Tibial nerve (tissue), 4 donors: ENCODE data around the gene NBEAL2.

Source experiments
- CTCF ChIP-seq, 5 experiments: fragments of 200-600 bp in 3 of 5; fragments of 450-650 bp in 2 of 5; sonication (generic) in 3 of 5; IDR thresholded peaks; one replicate each; pipeline ENCODE4 v1.5.1; 2016 to 2019; ENCODE audit warnings: antibody characterized with exemption in 5 of 5, mild to moderate bottlenecking in 3 of 5, moderate library complexity in 2 of 5
- EP300 ChIP-seq, 2 donors: sonication (generic); formaldehyde crosslinking; IDR thresholded peaks; one replicate each; pipeline ENCODE4 v1.6.1; 2017; ENCODE audit warnings: antibody characterized with exemption in 2 of 2, mild to moderate bottlenecking in 1 of 2
- POLR2A ChIP-seq, 2 donors: fragments of 450-650 bp; IDR thresholded peaks; one replicate each; pipeline ENCODE4 v1.6.1; 2017; ENCODE audit warnings: antibody characterized with exemption in 2 of 2, mild to moderate bottlenecking in 2 of 2, moderate library complexity in 2 of 2

GRCh38 chr3:47012342-47013230 lies 33.1 kb downstream of the NBEAL2 start:
- no peak for TF ChIP-seq EP300 (IDR thresholded peaks at IDR 0.05)
- no peak for TF ChIP-seq CTCF (IDR thresholded peaks at IDR 0.05)
- no peak for TF ChIP-seq POLR2A (IDR thresholded peaks at IDR 0.05)
